Memory B cell (primary cell): ENCODE data around the gene MEA1.

ENCODE experiments used
- ATAC-seq: fragments of 150-1000 bp; cut with Tn5 transposase; 2 replicates; pipeline ENCODE4 v1.10.0; 2021; ENCODE audit warnings: low read depth, mild to moderate bottlenecking, moderate library complexity
- DNase-seq, 2 donors: peaks; one replicate each; pipeline ENCODE4 v3.0.0; 2022; ENCODE audit warnings: low spot score in 2 of 2
- H3K27ac Mint-ChIP-seq: one replicate; pipeline ENCODE4 v1.8.0; 2022; ENCODE audit warnings: mild to moderate bottlenecking, moderate library complexity, mixed read lengths
- H3K27me3 Mint-ChIP-seq: one replicate; pipeline ENCODE4 v1.8.0; 2022; ENCODE audit warnings: mixed read lengths
- H3K36me3 Mint-ChIP-seq: one replicate; pipeline ENCODE4 v1.8.0; 2022; ENCODE audit warnings: mild to moderate bottlenecking, mixed read lengths
- H3K4me1 Mint-ChIP-seq: one replicate; pipeline ENCODE4 v1.8.0; 2022; ENCODE audit warnings: mixed read lengths
- H3K4me3 Mint-ChIP-seq: one replicate; pipeline ENCODE4 v1.8.0; 2022; ENCODE audit warnings: mild to moderate bottlenecking, moderate library complexity, mixed read lengths
- H3K9me3 Mint-ChIP-seq: one replicate; pipeline ENCODE4 v1.8.0; 2022; ENCODE audit warnings: mixed read lengths

Gene MEA1

GRCh38 chr6:42966571-42966970 is 47.2 kb downstream of the MEA1 start:
- Mint-ChIP-seq H3K36me3 (peaks cover 18% of the 10 kb centered on the region), H3K27ac (no peak overlapping the region)

GRCh38 chr6:42963855-42964605 is 49.7 kb downstream of the MEA1 start:
- peak; percentile 55 for ATAC-seq
- no peaks in the 10 kb centered on the region for H3K9me3 Mint-ChIP-seq

More at GRCh38 chr6:42966571-42966970, 47.2 kb downstream of the MEA1 start:
- DNase-seq (no peak), ATAC-seq (no peak)
- Mint-ChIP-seq H3K4me1 (peaks cover 6% of the 10 kb centered on the region), H3K27me3 (no peaks in the 10 kb centered on the region), H3K4me3 (no peak overlapping the region), H3K9me3 (no peaks in the 10 kb centered on the region)

GRCh38 chr6:42963179-42963854 is 50.4 kb downstream of the MEA1 start:
- Mint-ChIP-seq H3K27me3 (no peaks in the 10 kb centered on the region), H3K36me3 (peaks cover 14% of the 10 kb centered on the region), H3K4me3 (no peak overlapping the region), H3K27ac (no peak overlapping the region), H3K4me1 (peaks cover 22% of the 10 kb centered on the region), H3K9me3 (no peaks in the 10 kb centered on the region)
- ATAC-seq (no peak), DNase-seq (no peak)

More at GRCh38 chr6:42963855-42964605, 49.7 kb downstream of the MEA1 start:
- H3K4me1 Mint-ChIP-seq: peaks cover 22% of the 10 kb centered on the region
- no peaks in the 10 kb centered on the region for H3K27me3 Mint-ChIP-seq
- DNase-seq: no peak
- H3K4me3 Mint-ChIP-seq: no peak overlapping the region
- peaks cover 15% of the 10 kb centered on the region for H3K36me3 Mint-ChIP-seq
- H3K27ac Mint-ChIP-seq: no peak overlapping the region

- Mint-ChIP-seq H3K27ac (no peak overlapping the region), H3K9me3 (no peaks in the 10 kb centered on the region), H3K4me3 (no peak overlapping the region), H3K4me1 (peaks cover 21% of the 10 kb centered on the region), H3K36me3 (peaks cover 13% of the 10 kb centered on the region), H3K27me3 (no peaks in the 10 kb centered on the region)
- ATAC-seq (no peak), DNase-seq (no peak)
These were observed 51.1 kb downstream of the MEA1 start for GRCh38 chr6:42962502-42963178.

GRCh38 chr6:42962096-42962495 is 51.6 kb downstream of the MEA1 start:
- Mint-ChIP-seq H3K36me3 (peaks cover 10% of the 10 kb centered on the region), H3K27ac (no peak overlapping the region), H3K4me3 (no peak overlapping the region), H3K4me1 (peaks cover 18% of the 10 kb centered on the region), H3K27me3 (no peaks in the 10 kb centered on the region), H3K9me3 (no peaks in the 10 kb centered on the region)
- ATAC-seq (no peak), DNase-seq (no peak)
